ENCODE data around the gene TAS1R3. TPM values are rescaled to one million over a fixed set of nuclear protein-coding genes. Genes with fewer than 3 reads are reported as not detected.
"Not testable (repeated sequence)": the region's sequence is repeated elsewhere in the genome, so short reads cannot be mapped to it uniquely, and the experiment has no call there.

The TAS1R3 gene
- total and polyA plus RNA-seq, 2 experiments from 2014 or later: 0.14 TPM; not detected in 1

GRCh38 chr1:1314678-1315335 is 16.3 kb upstream of the TAS1R3 start:
- H3K27me3 ChIP-seq (ENCODE audit: insufficient read depth): no peaks in the 10 kb centered on the region
- ATAC-seq (no peak), DNase-seq (ENCODE audit: low spot score) (no peak)
- no peak overlapping the region for H3K4me2 ChIP-seq
- Mint-ChIP-seq H3K27ac (peak overlapping the region; percentile 91), H3K27me3 (ENCODE audit: insufficient read depth, low read depth, poor library complexity) (peaks cover 26% of the 10 kb centered on the region), H3K4me3 (peak overlapping the region; percentile 63), H3K36me3 (ENCODE audit: low read depth) (peaks cover 60% of the 10 kb centered on the region), H3K9me3 (no peaks in the 10 kb centered on the region; the same call in 2 of the 3 replicates), H3K4me1 (peaks cover 18% of the 10 kb centered on the region)
- peaks cover 25% of the 10 kb centered on the region for H4K20me1 ChIP-seq (replicated peaks; ENCODE audit: insufficient read depth)
- 0 out of 2 replicates have a peak overlapping the region, but pooled peaks have one; percentile 69 for H3K27ac ChIP-seq (ENCODE audit: low read depth)
- no peak overlapping the region for H3K4me3 ChIP-seq
- H3K9me2 ChIP-seq (ENCODE audit: insufficient read depth): no peaks in the 10 kb centered on the region
- H3F3A ChIP-seq (replicated peaks; ENCODE audit: low read depth): peaks cover 18% of the 10 kb centered on the region; the same call in 1 of the 2 replicates
- H2AFZ ChIP-seq: no peak overlapping the region
- TF ChIP-seq EZH2phosphoT487 (IDR thresholded peaks at IDR 0.05; ENCODE audit: unreplicated experiment): no peak
- no peak for TF ChIP-seq ZNF331 (CRISPR knock-in tag; IDR thresholded peaks at IDR 0.05; ENCODE audit: low read depth)
- no peak for TF ChIP-seq CTCF (conservative IDR thresholded peaks at IDR 0.05; ENCODE audit: low read depth in 2 of 2)
- no peak for TF ChIP-seq JUNB (IDR thresholded peaks at IDR 0.05; ENCODE audit: unreplicated experiment)
- no peak for TF ChIP-seq EZH2 (IDR thresholded peaks at IDR 0.05; ENCODE audit: low read depth, unreplicated experiment)
- no peak for TF ChIP-seq POLR2AphosphoS5 (IDR thresholded peaks at IDR 0.05; ENCODE audit: low read depth)
- TF ChIP-seq ETS1 (IDR thresholded peaks at IDR 0.05): no peak
- no peak for TF ChIP-seq STAT1 (IDR thresholded peaks at IDR 0.05; ENCODE audit: unreplicated experiment)
- TF ChIP-seq ZNF114 (CRISPR knock-in tag; IDR thresholded peaks at IDR 0.05): no peak
- peaks cover 8% of the 10 kb centered on the region; the same call in 1 of the 2 replicates for H3K36me3 ChIP-seq (ENCODE audit: insufficient read depth)
- peaks cover 36% of the 10 kb centered on the region for H3K79me2 ChIP-seq (replicated peaks; ENCODE audit: insufficient read depth)
- H3K4me1 ChIP-seq (ENCODE audit: insufficient read depth): peaks cover 7% of the 10 kb centered on the region; the same call in 1 of the 2 replicates

- DNase-seq (ENCODE audit: low spot score) (peak; percentile 83), ATAC-seq (peak; percentile 75)
- H3K9me3 Mint-ChIP-seq: no peaks in the 10 kb centered on the region; the same call in 2 of the 3 replicates
- TF ChIP-seq STAT1 (IDR thresholded peaks at IDR 0.05; ENCODE audit: unreplicated experiment): no peak
- TF ChIP-seq POLR2AphosphoS5 (IDR thresholded peaks at IDR 0.05; ENCODE audit: low read depth): peak; percentile 39; the same call in 1 of the 2 replicates
- 0 out of 2 replicates have a peak overlapping the region, but pooled peaks have one; percentile 69 for H3K27ac ChIP-seq (ENCODE audit: low read depth)
- H3K27me3 ChIP-seq (ENCODE audit: insufficient read depth): no peaks in the 10 kb centered on the region
- peaks cover 43% of the 10 kb centered on the region for H3K79me2 ChIP-seq (replicated peaks; ENCODE audit: insufficient read depth)
- no peak overlapping the region for H2AFZ ChIP-seq
- H4K20me1 ChIP-seq (replicated peaks; ENCODE audit: insufficient read depth): peaks cover 25% of the 10 kb centered on the region
- peak overlapping the region; percentile 62; the same call in 1 of the 2 replicates for H3K4me2 ChIP-seq
- H3K4me3 ChIP-seq: 0 out of 2 replicates have a peak overlapping the region, but pooled peaks have one; percentile 39
- peaks cover 18% of the 10 kb centered on the region; the same call in 1 of the 2 replicates for H3F3A ChIP-seq (replicated peaks; ENCODE audit: low read depth)
- no peaks in the 10 kb centered on the region for H3K9me2 ChIP-seq (ENCODE audit: insufficient read depth)
- H3K4me1 ChIP-seq (ENCODE audit: insufficient read depth): peaks cover 7% of the 10 kb centered on the region; the same call in 1 of the 2 replicates
- peak overlapping the region; percentile 91 for H3K27ac Mint-ChIP-seq
- H3K4me1 Mint-ChIP-seq: peaks cover 18% of the 10 kb centered on the region
- peaks cover 28% of the 10 kb centered on the region for H3K27me3 Mint-ChIP-seq (ENCODE audit: insufficient read depth, low read depth, poor library complexity)
- H3K36me3 ChIP-seq (ENCODE audit: insufficient read depth): peaks cover 8% of the 10 kb centered on the region; the same call in 1 of the 2 replicates
- peak overlapping the region; percentile 63 for H3K4me3 Mint-ChIP-seq
- peaks cover 62% of the 10 kb centered on the region for H3K36me3 Mint-ChIP-seq (ENCODE audit: low read depth)
Measured at GRCh38 chr1:1315435-1315954, 15.6 kb upstream of the TAS1R3 start.

GRCh38 chr1:1316199-1316598 is 14.9 kb upstream of the TAS1R3 start:
- Mint-ChIP-seq H3K4me1 (peaks cover 18% of the 10 kb centered on the region), H3K36me3 (ENCODE audit: low read depth) (peaks cover 58% of the 10 kb centered on the region), H3K27me3 (ENCODE audit: insufficient read depth, low read depth, poor library complexity) (peaks cover 25% of the 10 kb centered on the region), H3K27ac (peak overlapping the region; percentile 28; the same call in 1 of the 2 replicates)
- not testable (repeated sequence) for H3K9me2 ChIP-seq (ENCODE audit: insufficient read depth); H2AFZ ChIP-seq; DNase-seq (ENCODE audit: low spot score); ATAC-seq; H3K9me3 Mint-ChIP-seq; H3K36me3 ChIP-seq (ENCODE audit: insufficient read depth); H3K4me1 ChIP-seq (ENCODE audit: insufficient read depth); H3K4me3 Mint-ChIP-seq; H3K27me3 ChIP-seq (ENCODE audit: insufficient read depth); H3K27ac ChIP-seq (ENCODE audit: low read depth)
- peaks cover 25% of the 10 kb centered on the region for H4K20me1 ChIP-seq (replicated peaks; ENCODE audit: insufficient read depth)
- peaks cover 18% of the 10 kb centered on the region; the same call in 1 of the 2 replicates for H3F3A ChIP-seq (replicated peaks; ENCODE audit: low read depth)
- 0 out of 2 replicates have a peak overlapping the region, but pooled peaks have one; percentile 62 for H3K4me2 ChIP-seq
- peaks cover 48% of the 10 kb centered on the region for H3K79me2 ChIP-seq (replicated peaks; ENCODE audit: insufficient read depth)
- H3K4me3 ChIP-seq: 0 out of 2 replicates have a peak overlapping the region, but pooled peaks have one; percentile 39
